GM12878 (cell line): ENCODE measurements around the gene NFYA. TPM values are rescaled to one million over a fixed set of nuclear protein-coding genes. Genes with fewer than 3 reads are reported as not detected.

Experiments
- BACH1 ChIP-seq: fragments of 450-650 bp; IDR thresholded peaks from 2 replicates; pipeline ENCODE4 v1.6.1; 2017; ENCODE audit warnings: mild to moderate bottlenecking, borderline replicate concordance
- CBX3 ChIP-seq: fragments of 200-600 bp; sonication (generic); IDR thresholded peaks from 2 replicates; pipeline ENCODE4 v1.6.1; 2016; ENCODE audit warnings: low read depth, borderline replicate concordance
- CHD1 ChIP-seq: IDR thresholded peaks from 2 replicates; pipeline ENCODE4 v1.6.1; 2012; ENCODE audit warnings: low read depth, low read length, improper control_type of control experiment
- CHD2 ChIP-seq: IDR thresholded peaks from 2 replicates; pipeline ENCODE4 v1.6.1; 2011; ENCODE audit warnings: low read depth, low read length, improper control_type of control experiment, borderline replicate concordance
- DPF2 ChIP-seq: fragments of 450-650 bp; IDR thresholded peaks from 2 replicates; pipeline ENCODE4 v1.6.1; 2017; ENCODE audit warnings: mild to moderate bottlenecking
- FOXK2 ChIP-seq: fragments of 450-650 bp; IDR thresholded peaks from 2 replicates; pipeline ENCODE4 v1.6.1; 2017; ENCODE audit warnings: mild to moderate bottlenecking, moderate library complexity
- IRF5 ChIP-seq: fragments of 450-650 bp; IDR thresholded peaks from 2 replicates; pipeline ENCODE4 v1.6.1; 2017; ENCODE audit warnings: borderline replicate concordance
- JUND ChIP-seq: IDR thresholded peaks from 2 replicates; pipeline ENCODE4 v1.6.1; 2012; ENCODE audit warnings: low read depth, mild to moderate bottlenecking, low read length, improper control_type of control experiment, moderate library complexity
- KLF5 ChIP-seq: fragments of 450-650 bp; IDR thresholded peaks from 2 replicates; pipeline ENCODE4 v1.6.1; 2014; ENCODE audit warnings: mild to moderate bottlenecking; ENCODE audit not compliant: partially characterized antibody
- MEF2B ChIP-seq: fragments of 450-650 bp; IDR thresholded peaks from 2 replicates; pipeline ENCODE4 v1.6.1; 2018; ENCODE audit warnings: mild to moderate bottlenecking, moderate library complexity; ENCODE audit not compliant: partially characterized antibody, poor library complexity, severe bottlenecking
- NR2C1 ChIP-seq: fragments of 450-650 bp; IDR thresholded peaks from 2 replicates; pipeline ENCODE4 v1.6.1; 2017; ENCODE audit warnings: antibody characterized with exemption, mild to moderate bottlenecking, moderate library complexity
- NR2F1 ChIP-seq: fragments of 450-650 bp; conservative IDR thresholded peaks from 2 replicates; pipeline ENCODE4 v1.6.1; 2017; ENCODE audit warnings: mild to moderate bottlenecking
- PKNOX1 ChIP-seq: fragments of 450-650 bp; IDR thresholded peaks from 2 replicates; pipeline ENCODE4 v1.6.1; 2016; ENCODE audit warnings: mild to moderate bottlenecking
- POU2F2 ChIP-seq: IDR thresholded peaks from 3 replicates; pipeline ENCODE4 v1.6.1; 2011; ENCODE audit warnings: low read depth, mild to moderate bottlenecking, low read length, borderline replicate concordance
- TBL1XR1 ChIP-seq: IDR thresholded peaks from 2 replicates; pipeline ENCODE4 v1.6.1; 2012; ENCODE audit warnings: low read depth, low read length, improper control_type of control experiment
- TCF3 ChIP-seq: IDR thresholded peaks from 2 replicates; pipeline ENCODE4 v1.6.1; 2012; ENCODE audit warnings: low read depth, mild to moderate bottlenecking, low read length, borderline replicate concordance; ENCODE audit not compliant: insufficient read depth
- ZNF384 ChIP-seq: IDR thresholded peaks from 2 replicates; pipeline ENCODE4 v1.6.1; 2012; ENCODE audit warnings: low read depth, mild to moderate bottlenecking, low read length, improper control_type of control experiment, borderline replicate concordance
- polyA plus RNA-seq, 11 experiments: library from polyadenylated mRNA; depleted of rRNA in 4 of 11; unstranded in 6 of 11; stranded (reverse) in 5 of 11; fragments of >200 nt; fragmentation: Nextera tagmentation in 4 of 11; fragmentation: Illumina TruSeq in 1 of 11; extraction: Ambion mirVana in 4 of 11; extraction: Trizol in 1 of 11; gene quantifications; 1 replicate in 1 of 11; 2 replicates in 10 of 11; pipeline versions ENCODE4 v1.2.1 to v1.2.3, GENCODE V29; 2011 to 2016; ENCODE audit warnings: inconsistent platforms in 2 of 11, missing spikeins in 2 of 11, low read depth in 1 of 11
- total RNA-seq, 4 experiments: library from RNA; depleted of rRNA in 3 of 4; stranded (reverse); fragments of >200 nt in 3 of 4; fragmentation: Illumina TruSeq in 1 of 4; extraction: Trizol in 1 of 4; gene quantifications; 2 replicates each; pipeline versions ENCODE4 v1.2.1 to v1.2.3, GENCODE V29; 2013 to 2021
- TF ChIP-seq, protein P1 (sequence below): IDR thresholded peaks from 2 replicates; pipeline ENCODE4 v1.6.1; 2011; ENCODE audit warnings: borderline replicate concordance, low read depth, mild to moderate bottlenecking, moderate library complexity, mixed read lengths, low read length; ENCODE audit not compliant: insufficient read depth; ENCODE audit errors: extremely low read length
- TF ChIP-seq, protein P2 (sequence below): fragments of 450-650 bp; IDR thresholded peaks from 2 replicates; pipeline ENCODE4 v1.6.1; 2017; ENCODE audit warnings: mild to moderate bottlenecking, moderate library complexity
- TF ChIP-seq, protein P3 (sequence below), 3 experiments: IDR thresholded peaks in 2 of 3; conservative IDR thresholded peaks in 1 of 3; 2 replicates each; pipeline ENCODE4 v1.5.1; 2011; ENCODE audit warnings: low read depth in 3 of 3, low read length in 3 of 3, mild to moderate bottlenecking in 3 of 3, control low read depth in 2 of 3, moderate library complexity in 2 of 3, inconsistent platforms in 1 of 3, mixed read lengths in 1 of 3; ENCODE audit not compliant: control insufficient read depth in 2 of 3, insufficient read depth in 1 of 3; ENCODE audit errors: extremely low read depth in 1 of 3

NFYA gene
- total and polyA plus RNA-seq, 10 of the 15 experiments (the other 5 are each of a cell fraction or from before 2014, with no cell fraction given) = 6.4 to 36.5 (median 19.1) TPM

DNA sequence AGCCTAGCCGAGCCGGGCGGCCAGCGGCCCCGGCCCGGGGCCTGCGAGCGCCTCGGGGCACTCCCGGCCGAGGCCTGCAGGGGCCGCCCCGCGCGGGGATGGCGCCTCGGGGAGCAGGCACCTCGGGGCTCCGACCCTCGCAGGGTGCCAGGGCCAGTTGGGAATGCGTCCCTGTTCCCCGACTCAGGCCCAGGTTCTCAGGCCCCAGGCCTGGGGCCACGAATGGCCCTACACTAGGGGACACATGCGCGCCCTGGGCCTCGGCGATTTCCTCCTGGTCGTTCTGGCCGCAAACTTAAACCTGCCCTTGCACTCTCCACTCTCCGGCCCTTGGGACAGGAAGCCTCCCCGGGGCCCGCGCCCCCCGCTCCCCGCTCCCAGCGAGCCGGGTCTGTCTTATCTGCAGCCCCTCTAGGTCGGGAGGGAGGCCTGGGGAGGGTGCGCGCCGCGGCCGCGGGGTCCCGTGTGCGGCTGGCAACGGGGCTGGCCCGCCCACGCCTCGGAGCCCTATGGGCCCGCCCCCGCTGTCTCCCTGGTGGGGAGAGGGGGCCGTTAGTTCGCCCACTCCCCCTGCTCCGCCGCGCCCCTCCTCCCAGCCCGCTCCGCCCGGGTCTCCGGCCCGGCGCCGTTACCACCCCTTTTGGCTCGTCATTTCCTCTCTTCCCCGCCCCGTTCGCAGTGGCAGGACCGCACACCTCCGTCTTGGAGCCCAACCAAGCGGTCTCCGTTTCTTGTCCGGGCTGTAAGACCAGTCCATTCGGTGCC lies 611 bp downstream of the NFYA start (continued):
- 0 out of 2 replicates have a peak, but pooled peaks have one; percentile 16 for TF ChIP-seq TCF3
- peak; percentile 77; the same call in 1 of the 2 replicates for TF ChIP-seq CHD1
- TF ChIP-seq JUND = no peak
- peak; percentile 52 for TF ChIP-seq KLF5
- TF ChIP-seq, protein P1, sequence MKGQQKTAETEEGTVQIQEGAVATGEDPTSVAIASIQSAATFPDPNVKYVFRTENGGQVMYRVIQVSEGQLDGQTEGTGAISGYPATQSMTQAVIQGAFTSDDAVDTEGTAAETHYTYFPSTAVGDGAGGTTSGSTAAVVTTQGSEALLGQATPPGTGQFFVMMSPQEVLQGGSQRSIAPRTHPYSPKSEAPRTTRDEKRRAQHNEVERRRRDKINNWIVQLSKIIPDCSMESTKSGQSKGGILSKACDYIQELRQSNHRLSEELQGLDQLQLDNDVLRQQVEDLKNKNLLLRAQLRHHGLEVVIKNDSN = no peak
- 0 out of 2 replicates have a peak, but pooled peaks have one; percentile 2 for TF ChIP-seq TBL1XR1
- TF ChIP-seq CHD2 = no peak
- TF ChIP-seq FOXK2 = no peak
- TF ChIP-seq, protein P2, sequence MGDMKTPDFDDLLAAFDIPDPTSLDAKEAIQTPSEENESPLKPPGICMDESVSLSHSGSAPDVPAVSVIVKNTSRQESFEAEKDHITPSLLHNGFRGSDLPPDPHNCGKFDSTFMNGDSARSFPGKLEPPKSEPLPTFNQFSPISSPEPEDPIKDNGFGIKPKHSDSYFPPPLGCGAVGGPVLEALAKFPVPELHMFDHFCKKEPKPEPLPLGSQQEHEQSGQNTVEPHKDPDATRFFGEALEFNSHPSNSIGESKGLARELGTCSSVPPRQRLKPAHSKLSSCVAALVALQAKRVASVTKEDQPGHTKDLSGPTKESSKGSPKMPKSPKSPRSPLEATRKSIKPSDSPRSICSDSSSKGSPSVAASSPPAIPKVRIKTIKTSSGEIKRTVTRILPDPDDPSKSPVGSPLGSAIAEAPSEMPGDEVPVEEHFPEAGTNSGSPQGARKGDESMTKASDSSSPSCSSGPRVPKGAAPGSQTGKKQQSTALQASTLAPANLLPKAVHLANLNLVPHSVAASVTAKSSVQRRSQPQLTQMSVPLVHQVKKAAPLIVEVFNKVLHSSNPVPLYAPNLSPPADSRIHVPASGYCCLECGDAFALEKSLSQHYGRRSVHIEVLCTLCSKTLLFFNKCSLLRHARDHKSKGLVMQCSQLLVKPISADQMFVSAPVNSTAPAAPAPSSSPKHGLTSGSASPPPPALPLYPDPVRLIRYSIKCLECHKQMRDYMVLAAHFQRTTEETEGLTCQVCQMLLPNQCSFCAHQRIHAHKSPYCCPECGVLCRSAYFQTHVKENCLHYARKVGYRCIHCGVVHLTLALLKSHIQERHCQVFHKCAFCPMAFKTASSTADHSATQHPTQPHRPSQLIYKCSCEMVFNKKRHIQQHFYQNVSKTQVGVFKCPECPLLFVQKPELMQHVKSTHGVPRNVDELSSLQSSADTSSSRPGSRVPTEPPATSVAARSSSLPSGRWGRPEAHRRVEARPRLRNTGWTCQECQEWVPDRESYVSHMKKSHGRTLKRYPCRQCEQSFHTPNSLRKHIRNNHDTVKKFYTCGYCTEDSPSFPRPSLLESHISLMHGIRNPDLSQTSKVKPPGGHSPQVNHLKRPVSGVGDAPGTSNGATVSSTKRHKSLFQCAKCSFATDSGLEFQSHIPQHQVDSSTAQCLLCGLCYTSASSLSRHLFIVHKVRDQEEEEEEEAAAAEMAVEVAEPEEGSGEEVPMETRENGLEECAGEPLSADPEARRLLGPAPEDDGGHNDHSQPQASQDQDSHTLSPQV = 0 out of 2 replicates have a peak, but pooled peaks have one; percentile 47
- no peak for TF ChIP-seq ZNF384
- peak; percentile 65; the same call in 2 of the 3 replicates for TF ChIP-seq POU2F2
- TF ChIP-seq PKNOX1 = no peak
- no peak for TF ChIP-seq NR2C1
- TF ChIP-seq CBX3 = no peak
- no peak for TF ChIP-seq IRF5
- TF ChIP-seq MEF2B = no peak
- TF ChIP-seq BACH1 = peak; percentile 68
- TF ChIP-seq, protein P3, sequence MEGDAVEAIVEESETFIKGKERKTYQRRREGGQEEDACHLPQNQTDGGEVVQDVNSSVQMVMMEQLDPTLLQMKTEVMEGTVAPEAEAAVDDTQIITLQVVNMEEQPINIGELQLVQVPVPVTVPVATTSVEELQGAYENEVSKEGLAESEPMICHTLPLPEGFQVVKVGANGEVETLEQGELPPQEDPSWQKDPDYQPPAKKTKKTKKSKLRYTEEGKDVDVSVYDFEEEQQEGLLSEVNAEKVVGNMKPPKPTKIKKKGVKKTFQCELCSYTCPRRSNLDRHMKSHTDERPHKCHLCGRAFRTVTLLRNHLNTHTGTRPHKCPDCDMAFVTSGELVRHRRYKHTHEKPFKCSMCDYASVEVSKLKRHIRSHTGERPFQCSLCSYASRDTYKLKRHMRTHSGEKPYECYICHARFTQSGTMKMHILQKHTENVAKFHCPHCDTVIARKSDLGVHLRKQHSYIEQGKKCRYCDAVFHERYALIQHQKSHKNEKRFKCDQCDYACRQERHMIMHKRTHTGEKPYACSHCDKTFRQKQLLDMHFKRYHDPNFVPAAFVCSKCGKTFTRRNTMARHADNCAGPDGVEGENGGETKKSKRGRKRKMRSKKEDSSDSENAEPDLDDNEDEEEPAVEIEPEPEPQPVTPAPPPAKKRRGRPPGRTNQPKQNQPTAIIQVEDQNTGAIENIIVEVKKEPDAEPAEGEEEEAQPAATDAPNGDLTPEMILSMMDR (IDR thresholded peaks at IDR 0.05 in 2 of 3, conservative IDR thresholded peaks at IDR 0.05 in 1 of 3; ENCODE audit: control insufficient read depth in 2 of 3, extremely low read depth in 1 of 3, insufficient read depth in 1 of 3, low read depth in 3 of 3, low read length in 3 of 3) = peak in 2 of 3 experiments; percentile 32 to 34; a peak in 4 of 6 replicates
- TF ChIP-seq DPF2 = peak; percentile 83
- TF ChIP-seq NR2F1 = peak; percentile 46; the same call in 1 of the 2 replicates
